Heart right ventricle (tissue), 16 donors: ENCODE data around the gene SMAD7. TPM values are rescaled to one million over a fixed set of nuclear protein-coding genes. Genes with fewer than 3 reads are reported as not detected.

Source experiments
- ATAC-seq, 8 donors: fragments of 200-7000 bp; cut with Tn5 transposase; one replicate each; pipeline ENCODE4 v1.9.1; 2020; ENCODE audit warnings: mild to moderate bottlenecking in 8 of 8, moderate library complexity in 8 of 8, moderate number of reproducible peaks in 1 of 8
- DNase-seq, 2 donors: peaks; one replicate each; pipeline ENCODE4 v3.0.0-alpha.2; 2020
- H3K27ac ChIP-seq, 10 donors: fragments of 200-600 bp; sonication (generic) in 2 of 10; one replicate each; pipeline versions ENCODE4 v1.5.0 to v1.8.0; 2020 to 2022; ENCODE audit warnings: mild to moderate bottlenecking in 3 of 10
- H3K27me3 ChIP-seq, 7 donors: fragments of 200-600 bp; one replicate each; pipeline ENCODE4 v1.8.0; 2021 to 2022; ENCODE audit warnings: mild to moderate bottlenecking in 2 of 7
- H3K36me3 ChIP-seq, 9 donors: fragments of 200-600 bp; sonication (generic) in 1 of 9; one replicate each; pipeline versions ENCODE4 v1.5.0 to v1.8.0; 2020 to 2022; ENCODE audit warnings: mild to moderate bottlenecking in 2 of 9
- H3K4me1 ChIP-seq, 9 donors: fragments of 200-600 bp; sonication (generic) in 1 of 9; one replicate each; pipeline versions ENCODE4 v1.5.0 to v1.8.0; 2020 to 2022; ENCODE audit warnings: mild to moderate bottlenecking in 4 of 9
- H3K4me3 ChIP-seq, 10 donors: fragments of 200-600 bp; sonication (generic) in 2 of 10; one replicate each; pipeline versions ENCODE4 v1.5.0 to v1.8.0; 2020 to 2022; ENCODE audit warnings: mild to moderate bottlenecking in 7 of 10, moderate library complexity in 2 of 10
- H3K9me3 ChIP-seq, 11 donors: fragments of 200-600 bp in 10 of 11; sonication (generic) in 2 of 11; one replicate each; pipeline versions ENCODE4 v1.5.0 to v1.8.0; 2013 to 2022; ENCODE audit warnings: mild to moderate bottlenecking in 2 of 11, control low read depth in 1 of 11, moderate library complexity in 1 of 11
- WGBS, 2 donors: extraction: QIAGEN DNeasy Blood & Tissue Kit; methylation state at CpG; one replicate each; pipeline ENCODE4 v1.1.7; 2013; ENCODE audit warnings: inconsistent platforms in 1 of 2; 5-methylcytosine and 5-hydroxymethylcytosine counted together
- intact Hi-C, 10 donors: fragments of 100-400 bp; cut with DNase I; formaldehyde crosslinking; loops; one replicate each; pipeline versions ENCODE4 v1.11.1 to v1.14.2; 2022
- polyA plus RNA-seq, 2 donors: library from polyadenylated mRNA; stranded (reverse); fragments of 200-250 nt; gene quantifications; one replicate each; pipeline ENCODE4 v1.2.3, GENCODE V29; 2013
- total RNA-seq, 10 donors: library from RNA; stranded (reverse); fragmentation: NEBNext Ultra II Directional in 3 of 10; extraction: Animal tissue kit (Norgen Biotek cat#: 25700) in 3 of 10; gene quantifications; one replicate each; pipeline versions ENCODE4 v1.2.1 to v1.2.4, GENCODE V29; 2021 to 2023
- TF ChIP-seq, protein P1 (sequence below), 9 donors: fragments of 200-600 bp; sonication (generic) in 2 of 9; IDR thresholded peaks; one replicate each; pipeline versions ENCODE4 v1.5.0 to v1.8.0; 2021 to 2022; ENCODE audit warnings: antibody characterized with exemption in 9 of 9, mild to moderate bottlenecking in 5 of 9, moderate library complexity in 1 of 9
- donor health status: Arrhythmogenic right ventricular cardiomyopathy.
- donor health status: ischemic (EF 13 %, LVEDD 7.1; RV severe dilation, severe dysfunction).
- donor health status: healthy with polysubstance abuse.
- donor health status: DM: no; HTN: yes; CAD: no.
- donor health status: DM: no; HTN: no; CAD: no.
- donor health status: ischemic (EF 25% LVEDD 6.9; RV normal size, moderate dysfunction).
- donor health status: ischemic (EF 25% LVEDD 5.7; RV mildly dilated, moderate dysfunction).
- donor health status: healthy.
- donor health status: DM: yes; HTN: yes; CAD: no.
- donor health status: Ischemic cardiomyopathy.
- donor health status: ischemic (EF 35%, LVEDD 5.7; RV mildly dilated, moderate dysfunction).
- donor health status: nonischemic (EF 11% LVEDD 7.7; RV severe dilation, severe dysfunction).
- donor health status: DM: yes; HTN: yes; CAD: no.
- donor health status: PGD.
- donor health status: ischemic (EF 29% LVEDD 5.4; RV normal size, mild dysfunction).
- donor health status: nonischemic (EF 23%, LVEDD 6.1; RV moderate dilation, normal function).

Gene SMAD7
- total and polyA plus RNA-seq, 12 donors: 6.7 to 28.6 (median 19.2) TPM

DNA sequence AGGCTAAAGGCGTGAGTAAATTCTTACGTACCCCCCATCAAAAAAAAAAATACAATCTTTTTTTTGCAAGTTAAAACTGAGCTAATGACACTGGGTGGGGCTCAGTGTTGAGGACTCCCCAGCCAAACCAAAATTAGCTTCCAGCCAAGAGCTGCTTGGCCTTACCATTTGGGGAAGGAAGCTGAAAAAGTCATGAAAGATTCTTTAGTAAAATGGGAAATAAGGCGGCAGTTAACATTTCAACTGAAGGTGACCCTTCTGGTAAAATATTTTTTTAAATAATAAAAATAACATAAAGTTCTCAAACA is 16.4 kb downstream of the SMAD7 start:
- DNase-seq: peak in 1 of 2 donors; percentile 20
- Histone ChIP-seq H3K36me3 (peaks cover 0 to 27% (median 0%) of the 10 kb centered on the region in 9 donors), H3K9me3 (no peaks in the 10 kb centered on the region), H3K27ac (peak overlapping the region; percentile 59 to 96 (median 85)), H3K27me3 (no peaks in the 10 kb centered on the region), H3K4me1 (peaks cover 79 to 98% (median 95%) of the 10 kb centered on the region in 9 donors), H3K4me3 (peak overlapping the region in 7 of 10 donors; percentile 15 to 44 (median 24))
- WGBS, 2 donors: 21 to 36% methylated on average over 3 of the region's 3 CpGs
- peak in 5 of 8 donors; percentile 13 to 41 (median 27) for ATAC-seq
- TF ChIP-seq, protein P1, sequence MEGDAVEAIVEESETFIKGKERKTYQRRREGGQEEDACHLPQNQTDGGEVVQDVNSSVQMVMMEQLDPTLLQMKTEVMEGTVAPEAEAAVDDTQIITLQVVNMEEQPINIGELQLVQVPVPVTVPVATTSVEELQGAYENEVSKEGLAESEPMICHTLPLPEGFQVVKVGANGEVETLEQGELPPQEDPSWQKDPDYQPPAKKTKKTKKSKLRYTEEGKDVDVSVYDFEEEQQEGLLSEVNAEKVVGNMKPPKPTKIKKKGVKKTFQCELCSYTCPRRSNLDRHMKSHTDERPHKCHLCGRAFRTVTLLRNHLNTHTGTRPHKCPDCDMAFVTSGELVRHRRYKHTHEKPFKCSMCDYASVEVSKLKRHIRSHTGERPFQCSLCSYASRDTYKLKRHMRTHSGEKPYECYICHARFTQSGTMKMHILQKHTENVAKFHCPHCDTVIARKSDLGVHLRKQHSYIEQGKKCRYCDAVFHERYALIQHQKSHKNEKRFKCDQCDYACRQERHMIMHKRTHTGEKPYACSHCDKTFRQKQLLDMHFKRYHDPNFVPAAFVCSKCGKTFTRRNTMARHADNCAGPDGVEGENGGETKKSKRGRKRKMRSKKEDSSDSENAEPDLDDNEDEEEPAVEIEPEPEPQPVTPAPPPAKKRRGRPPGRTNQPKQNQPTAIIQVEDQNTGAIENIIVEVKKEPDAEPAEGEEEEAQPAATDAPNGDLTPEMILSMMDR (IDR thresholded peaks at IDR 0.05): no peak
- intact Hi-C loops: loop anchor here in 1 of 10 donors (2.0 kb wide), 1 partner anchor 16 kb away; the partner anchor contains the start of gene SMAD7

DNA sequence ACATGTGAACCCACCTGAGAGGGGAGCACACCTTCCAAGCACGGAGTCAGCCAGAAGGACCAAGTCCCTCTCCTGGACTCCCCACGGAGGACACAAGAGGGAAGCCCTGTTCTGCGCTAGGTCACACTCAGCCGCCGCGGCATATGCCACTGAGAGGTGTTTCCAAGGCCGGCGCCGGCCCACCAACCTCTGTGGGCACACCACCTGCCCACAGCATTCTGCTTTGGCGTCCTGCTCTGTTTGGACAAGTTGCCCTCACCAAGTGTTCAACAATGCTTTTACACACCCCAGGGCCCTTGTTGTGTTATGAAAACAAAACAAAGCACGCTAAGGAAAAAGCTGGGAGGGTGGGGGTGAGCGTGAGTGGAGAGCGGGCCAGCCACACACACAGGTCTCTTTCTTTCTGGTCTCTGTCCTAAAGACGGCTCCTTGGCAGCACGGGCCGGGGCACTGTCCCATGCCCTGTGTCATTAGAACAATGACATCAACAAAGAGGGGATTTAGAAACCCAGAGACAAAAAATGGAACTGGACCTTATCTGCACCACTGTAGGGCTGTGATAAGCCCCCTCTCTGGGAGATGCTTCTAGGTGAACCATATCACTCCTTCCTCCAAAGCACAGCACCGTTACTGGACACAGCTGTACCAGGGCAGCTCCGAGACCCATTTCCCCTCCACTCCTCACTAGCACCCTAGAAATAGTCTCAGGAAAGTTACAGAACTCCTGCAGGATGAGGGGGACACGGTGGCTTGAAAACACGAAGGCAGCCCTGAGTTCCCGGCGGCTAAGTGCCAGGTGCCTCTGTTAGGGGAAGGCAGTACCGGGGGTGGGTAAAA is 17.0 kb downstream of the SMAD7 start:
- ATAC-seq (peak in 5 of 8 donors; percentile 6 to 12 (median 9)), DNase-seq (peak in 1 of 2 donors; percentile 25)
- no peaks in the 10 kb centered on the region for H3K9me3 ChIP-seq
- H3K27me3 ChIP-seq: no peaks in the 10 kb centered on the region
- intact Hi-C loops: loop anchor here in 1 of 10 donors (2.0 kb wide), 1 partner anchor 17 kb away; the partner anchor contains the start of gene SMAD7
- peaks cover 0 to 27% (median 0%) of the 10 kb centered on the region in 9 donors for H3K36me3 ChIP-seq
- H3K4me3 ChIP-seq: peak overlapping the region in 7 of 10 donors; percentile 15 to 44 (median 24)
- WGBS, 2 donors: 36 to 45% methylated on average over 23 of the region's 23 CpGs
- H3K27ac ChIP-seq: peak overlapping the region; percentile 59 to 96 (median 85)
- H3K4me1 ChIP-seq: peaks cover 83 to 98% (median 95%) of the 10 kb centered on the region in 9 donors
- TF ChIP-seq, protein P1 (IDR thresholded peaks at IDR 0.05): no peak

DNA sequence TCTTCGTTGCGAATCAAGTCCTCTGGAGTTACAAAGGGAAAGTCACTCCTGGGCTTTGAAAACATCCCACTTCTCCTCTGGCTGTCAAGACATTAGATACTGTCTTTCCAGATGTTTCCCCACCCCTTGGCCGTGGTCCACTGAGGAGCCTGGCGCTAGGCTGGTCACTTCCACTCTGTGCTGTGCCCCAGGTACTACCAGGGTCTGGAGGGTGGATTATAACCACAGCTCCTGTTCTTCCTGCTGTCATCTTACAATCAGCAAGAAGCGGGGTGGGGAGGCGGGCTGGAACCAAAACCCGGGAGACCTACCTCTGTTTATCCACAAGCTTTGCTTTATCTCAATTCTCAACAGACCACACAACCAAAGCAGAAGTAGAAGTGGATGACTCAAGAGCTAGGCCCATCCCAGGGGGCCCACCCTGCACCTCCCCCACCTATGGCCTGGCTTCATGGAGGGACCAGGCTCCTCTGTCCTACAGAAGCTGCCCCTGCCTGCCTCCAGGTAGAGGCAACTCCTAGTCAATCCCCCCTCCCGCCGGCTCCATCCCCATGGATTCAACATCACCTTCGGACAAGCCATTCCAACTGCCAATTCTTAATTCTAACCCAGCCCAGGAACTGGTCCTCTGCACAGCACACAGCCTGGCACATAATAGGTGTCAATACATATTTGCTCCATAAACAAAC is 17.8 kb downstream of the SMAD7 start:
- 52 to 67% methylated on average over 10 of the region's 10 CpGs for WGBS, 2 donors
- Histone ChIP-seq H3K36me3 (peaks cover 0 to 20% (median 0%) of the 10 kb centered on the region in 9 donors), H3K4me3 (peak overlapping the region in 4 of 10 donors; percentile 24 to 44 (median 34)), H3K9me3 (no peaks in the 10 kb centered on the region), H3K4me1 (peaks cover 84 to 98% (median 95%) of the 10 kb centered on the region in 9 donors), H3K27ac (peak overlapping the region; percentile 27 to 96 (median 85)), H3K27me3 (no peaks in the 10 kb centered on the region)
- intact Hi-C loops: no loop called here
- ATAC-seq (no peak), DNase-seq (peak in 1 of 2 donors; percentile 35)
- TF ChIP-seq, protein P1 (IDR thresholded peaks at IDR 0.05): no peak

DNA sequence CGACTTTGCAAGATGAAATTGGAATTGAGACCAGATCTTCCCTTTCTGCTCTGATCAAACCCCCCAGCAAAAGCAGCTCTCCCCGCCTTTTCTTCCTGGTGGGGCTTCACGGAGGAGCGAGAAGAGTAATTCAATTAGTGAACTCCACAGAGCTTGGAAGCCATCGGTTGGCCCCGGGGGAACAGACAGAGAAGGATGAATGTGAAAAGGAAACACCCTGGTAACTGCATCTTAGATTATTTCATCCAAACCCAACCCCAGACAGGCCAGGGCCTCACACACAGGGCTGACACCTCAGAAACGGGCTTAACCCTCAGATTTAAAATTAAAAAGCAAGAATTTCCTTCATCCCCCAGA is 18.3 kb downstream of the SMAD7 start:
- Histone ChIP-seq H3K27ac (peak overlapping the region; percentile 32 to 96 (median 85)), H3K4me1 (peaks cover 84 to 98% (median 95%) of the 10 kb centered on the region in 9 donors), H3K9me3 (no peaks in the 10 kb centered on the region), H3K36me3 (peaks cover 0 to 20% (median 0%) of the 10 kb centered on the region in 9 donors), H3K4me3 (peak overlapping the region in 3 of 10 donors; percentile 0 to 44 (median 26)), H3K27me3 (no peaks in the 10 kb centered on the region)
- TF ChIP-seq, protein P1 (IDR thresholded peaks at IDR 0.05): no peak
- intact Hi-C loops: no loop called here
- ATAC-seq (no peak), DNase-seq (no peak)
- WGBS, 2 donors: 35 to 41% methylated on average over 7 of the region's 7 CpGs
